Measurements from ENCODE around the gene AADACL4.

- no peak for TF ChIP-seq CTCF (IDR thresholded peaks at IDR 0.05)
- TF ChIP-seq POLR2A (IDR thresholded peaks at IDR 0.05), result no peak
Measured at GRCh38 chr1:12594490-12594889, 49.4 kb upstream of the AADACL4 start.
